Mucosa of stomach (tissue), 1 donor: Measurements from ENCODE around the gene TRPC1.
"Not testable (repeated sequence)": the region's sequence is repeated elsewhere in the genome, so short reads cannot be mapped to it uniquely, and the experiment has no call there.

Experiments used
- H3K27me3 ChIP-seq: one replicate; pipeline ENCODE4 v1.7.0; 2013; ENCODE audit warnings: mild to moderate bottlenecking, low read length; ENCODE audit not compliant: control insufficient read depth, insufficient read depth
- H3K36me3 ChIP-seq: one replicate; pipeline ENCODE4 v1.7.0; 2013; ENCODE audit warnings: low read length; ENCODE audit not compliant: control insufficient read depth, insufficient read depth
- H3K4me1 ChIP-seq: one replicate; pipeline ENCODE4 v1.7.0; 2013; ENCODE audit warnings: mild to moderate bottlenecking, low read length; ENCODE audit not compliant: control insufficient read depth, insufficient read depth
- H3K4me3 ChIP-seq: one replicate; pipeline ENCODE4 v1.7.0; 2013; ENCODE audit warnings: low read length
- H3K9ac ChIP-seq: one replicate; pipeline ENCODE4 v1.7.0; 2013; ENCODE audit warnings: mild to moderate bottlenecking, low read length, moderate library complexity
- H3K9me3 ChIP-seq: one replicate; pipeline ENCODE4 v1.7.0; 2013; ENCODE audit warnings: mild to moderate bottlenecking, low read length, moderate library complexity; ENCODE audit not compliant: control insufficient read depth
- donor health status: Pancreatic carcinoma.

The TRPC1 gene

DNA sequence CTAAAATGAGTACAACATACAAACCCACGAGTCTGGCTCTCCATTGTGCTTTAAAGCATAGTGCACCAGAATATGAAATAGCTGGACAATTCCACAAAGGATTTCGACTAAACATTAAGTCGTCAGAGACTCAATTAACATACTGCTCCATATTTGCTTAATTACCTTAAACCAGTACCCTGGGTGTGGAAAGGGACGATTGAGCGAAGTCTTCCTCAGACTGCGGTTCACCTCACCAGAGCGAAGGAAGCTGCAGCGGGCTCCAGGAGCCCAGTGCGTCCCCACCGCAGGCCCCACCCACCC lies 218 bp upstream of the TRPC1 start:
- Histone ChIP-seq H3K4me1 (peaks cover 10% of the 10 kb centered on the region), H3K36me3 (no peaks in the 10 kb centered on the region), H3K9ac (no peak overlapping the region), H3K4me3 (no peak overlapping the region), H3K9me3 (no peaks in the 10 kb centered on the region), H3K27me3 (peaks cover 15% of the 10 kb centered on the region)

- no peaks in the 10 kb centered on the region for H3K36me3 ChIP-seq
- H3K9ac ChIP-seq = peak overlapping the region; percentile 61
- H3K4me1 ChIP-seq = peaks cover 10% of the 10 kb centered on the region
- peaks cover 15% of the 10 kb centered on the region for H3K27me3 ChIP-seq
- H3K9me3 ChIP-seq = no peaks in the 10 kb centered on the region
- H3K4me3 ChIP-seq = peak overlapping the region; percentile 63
Observed at GRCh38 chr3:142724682-142725356, 985 bp downstream of the TRPC1 start.

DNA sequence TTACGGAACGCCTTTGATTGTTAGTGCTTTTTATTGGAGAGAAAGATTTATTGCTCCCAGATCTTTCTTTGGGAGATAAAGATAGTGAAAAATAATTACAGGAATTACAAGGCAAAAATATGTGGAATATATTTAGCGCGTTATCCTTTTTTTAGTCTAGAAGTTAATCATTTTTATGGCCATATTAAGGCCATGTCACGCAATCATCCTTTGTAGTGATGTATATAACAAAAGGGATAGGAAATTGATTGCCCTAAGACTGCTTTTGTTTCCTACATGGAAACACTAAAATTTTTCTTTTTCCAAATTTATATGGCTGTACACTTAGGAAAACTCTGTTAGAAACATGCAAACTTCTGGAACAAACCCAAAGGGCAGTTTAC lies 1.5 kb downstream of the TRPC1 start:
- Histone ChIP-seq H3K4me3 (no peak overlapping the region), H3K4me1 (peaks cover 10% of the 10 kb centered on the region), H3K36me3 (no peaks in the 10 kb centered on the region), H3K27me3 (peaks cover 15% of the 10 kb centered on the region), H3K9ac (no peak overlapping the region), H3K9me3 (no peaks in the 10 kb centered on the region)

GRCh38 chr3:142726017-142726416 lies 2.2 kb downstream of the TRPC1 start:
- H3K4me1 ChIP-seq = peaks cover 10% of the 10 kb centered on the region
- no peak overlapping the region for H3K9ac ChIP-seq
- no peaks in the 10 kb centered on the region for H3K36me3 ChIP-seq
- peaks cover 15% of the 10 kb centered on the region for H3K27me3 ChIP-seq
- H3K9me3 ChIP-seq = no peaks in the 10 kb centered on the region
- H3K4me3 ChIP-seq = no peak overlapping the region

GRCh38 chr3:142732066-142732465 lies 8.2 kb downstream of the TRPC1 start:
- Histone ChIP-seq H3K4me3 (no peak overlapping the region), H3K27me3 (no peaks in the 10 kb centered on the region), H3K36me3 (no peaks in the 10 kb centered on the region), H3K9ac (no peak overlapping the region), H3K4me1 (no peaks in the 10 kb centered on the region), H3K9me3 (no peaks in the 10 kb centered on the region)

DNA sequence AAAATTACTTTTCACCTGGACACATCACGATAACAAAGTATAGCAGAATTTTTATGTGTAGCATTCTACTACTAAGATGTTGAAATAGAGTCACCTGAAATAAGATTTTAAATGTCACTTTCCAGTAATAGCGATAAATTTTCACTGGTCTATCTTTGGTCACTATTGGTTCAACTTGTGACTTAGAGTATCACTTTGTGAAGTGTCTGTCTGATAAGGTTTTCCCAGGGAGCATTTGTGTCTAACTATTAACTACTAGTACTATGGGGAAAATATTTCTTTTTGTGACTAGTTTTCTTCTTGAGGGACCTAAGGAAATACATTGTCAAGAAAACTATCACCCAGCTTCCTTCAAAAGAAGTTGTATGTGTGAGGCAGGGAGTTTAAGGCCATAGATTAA lies 11.0 kb downstream of the TRPC1 start:
- Histone ChIP-seq H3K9me3 (no peaks in the 10 kb centered on the region), H3K36me3 (no peaks in the 10 kb centered on the region), H3K4me1 (no peaks in the 10 kb centered on the region), H3K9ac (no peak overlapping the region), H3K27me3 (no peaks in the 10 kb centered on the region), H3K4me3 (no peak overlapping the region)

GRCh38 chr3:142735462-142735861 lies 11.6 kb downstream of the TRPC1 start:
- Histone ChIP-seq H3K36me3 (no peaks in the 10 kb centered on the region), H3K27me3 (no peaks in the 10 kb centered on the region), H3K4me1 (no peaks in the 10 kb centered on the region), H3K9ac (no peak overlapping the region), H3K9me3 (no peaks in the 10 kb centered on the region), H3K4me3 (no peak overlapping the region)

GRCh38 chr3:142738396-142738795 lies 14.6 kb downstream of the TRPC1 start:
- Histone ChIP-seq H3K36me3 (no peaks in the 10 kb centered on the region), H3K27me3 (no peaks in the 10 kb centered on the region), H3K9me3 (no peaks in the 10 kb centered on the region), H3K4me1 (no peaks in the 10 kb centered on the region), H3K4me3 (no peak overlapping the region), H3K9ac (no peak overlapping the region)

- no peak overlapping the region for H3K4me3 ChIP-seq
- H3K9ac ChIP-seq = no peak overlapping the region
- no peaks in the 10 kb centered on the region for H3K9me3 ChIP-seq
- no peaks in the 10 kb centered on the region for H3K27me3 ChIP-seq
- no peaks in the 10 kb centered on the region for H3K36me3 ChIP-seq
- H3K4me1 ChIP-seq = peaks cover 3% of the 10 kb centered on the region
Observed at GRCh38 chr3:142746646-142747045, 22.8 kb downstream of the TRPC1 start.

DNA sequence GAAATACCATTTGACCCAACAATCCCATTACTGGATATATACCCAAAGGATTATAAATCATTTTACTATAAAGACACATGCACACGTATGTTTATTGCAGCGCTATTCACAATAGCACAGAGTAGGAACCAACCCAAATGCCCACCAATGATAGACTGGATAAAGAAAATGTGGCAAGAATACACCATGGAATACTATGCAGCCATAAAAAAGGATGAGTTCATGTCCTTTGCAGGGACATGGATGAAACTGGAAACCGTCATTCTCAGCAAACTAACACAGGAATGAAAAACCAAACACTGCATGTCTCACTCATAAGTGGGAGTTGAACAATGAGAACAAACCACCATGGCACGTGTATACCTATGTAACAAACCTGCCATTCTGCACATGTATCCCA lies 26.7 kb downstream of the TRPC1 start:
- not testable (repeated sequence) for H3K4me1 ChIP-seq, H3K27me3 ChIP-seq, H3K36me3 ChIP-seq, H3K9me3 ChIP-seq, H3K9ac ChIP-seq, H3K4me3 ChIP-seq

GRCh38 chr3:142752605-142753004 lies 28.8 kb downstream of the TRPC1 start:
- not testable (repeated sequence) for H3K36me3 ChIP-seq

GRCh38 chr3:142754494-142754893 lies 30.7 kb downstream of the TRPC1 start:
- Histone ChIP-seq H3K9ac (no peak overlapping the region), H3K9me3 (no peaks in the 10 kb centered on the region), H3K4me3 (no peak overlapping the region), H3K36me3 (no peaks in the 10 kb centered on the region), H3K4me1 (no peaks in the 10 kb centered on the region), H3K27me3 (no peaks in the 10 kb centered on the region)

More at GRCh38 chr3:142752605-142753004, 28.8 kb downstream of the TRPC1 start:
- H3K4me1 ChIP-seq, H3K9ac ChIP-seq, H3K4me3 ChIP-seq, H3K27me3 ChIP-seq, H3K9me3 ChIP-seq: not testable (repeated sequence)

- Histone ChIP-seq H3K9me3 (no peaks in the 10 kb centered on the region), H3K36me3 (no peaks in the 10 kb centered on the region), H3K9ac (no peak overlapping the region), H3K4me3 (no peak overlapping the region), H3K27me3 (no peaks in the 10 kb centered on the region), H3K4me1 (no peaks in the 10 kb centered on the region)
Observed at GRCh38 chr3:142768338-142768737, 44.5 kb downstream of the TRPC1 start.
